PC-3 (cell line): ENCODE data around the gene COA1. TPM values are rescaled to one million over a fixed set of nuclear protein-coding genes. Genes with fewer than 3 reads are reported as not detected.
"Not testable (repeated sequence)": the region's sequence is repeated elsewhere in the genome, so short reads cannot be mapped to it uniquely, and the experiment has no call there.

Experiments
- ATAC-seq: fragments of 200-7000 bp; cut with Tn5 transposase; 2 replicates; pipeline ENCODE4 v1.9.1; 2020; ENCODE audit warnings: mild to moderate bottlenecking, moderate library complexity
- BruUV-seq: library from RNA; stranded (reverse); fragments of 400-500 nt; replicated peaks from 2 replicates; lab custom pipeline; 2021; lab: Mats Ljungman, UMichigan
- CTCF ChIA-PET: fragments of 300-600 bp; sonication (Branson Sonifier 250); formaldehyde crosslinking; loops from one replicate; lab custom pipeline; 2022; ENCODE audit warnings: antibody characterized with exemption; lab: Charles Lee
- POLR2A ChIA-PET: fragments of 300-600 bp; sonication (Branson Sonifier 250); formaldehyde crosslinking; loops from one replicate; lab custom pipeline; 2022; ENCODE audit warnings: antibody characterized with exemption; ENCODE audit not compliant: unreplicated experiment; lab: Charles Lee
- DNase-seq: peaks from one replicate; pipeline ENCODE4 v3.0.0-alpha.2; 2015
- H2AFZ ChIP-seq: fragments of 300-600 bp; sonication (generic); 2 replicates; pipeline ENCODE4 v1.6.0; 2016; ENCODE audit warnings: antibody characterized with exemption, low read length
- H3F3A ChIP-seq: fragments of 300-600 bp; sonication (generic); one replicate; pipeline ENCODE4 v1.6.0; 2017; ENCODE audit warnings: antibody characterized with exemption, low read length, control low read depth, mild to moderate bottlenecking; ENCODE audit not compliant: unreplicated experiment
- H3K27ac ChIP-seq: fragments of 300-600 bp; sonication (generic); 2 replicates; pipeline ENCODE4 v1.5.1; 2016; ENCODE audit warnings: mild to moderate bottlenecking, low read length
- H3K27me3 ChIP-seq: fragments of 300-600 bp; sonication (generic); 2 replicates; pipeline ENCODE4 v1.6.1; 2016; ENCODE audit warnings: low read length, mixed read lengths
- H3K36me3 ChIP-seq: fragments of 300-600 bp; sonication (generic); 2 replicates; pipeline ENCODE4 v1.6.1; 2016; ENCODE audit warnings: low read depth, mixed run types, low read length, mixed read lengths
- H3K4me1 ChIP-seq: fragments of 300-600 bp; sonication (generic); 2 replicates; pipeline ENCODE4 v1.5.1; 2016; ENCODE audit warnings: low read length; ENCODE audit not compliant: insufficient read depth
- H3K4me2 ChIP-seq: fragments of 300-600 bp; sonication (generic); 2 replicates; pipeline ENCODE4 v1.6.0; 2016; ENCODE audit warnings: low read length
- H3K4me3 ChIP-seq: fragments of 300-600 bp; sonication (generic); 2 replicates; pipeline ENCODE4 v1.5.1; 2016; ENCODE audit warnings: mild to moderate bottlenecking, low read length, mixed read lengths
- H3K79me2 ChIP-seq: fragments of 300-600 bp; sonication (generic); 2 replicates; pipeline ENCODE4 v1.6.1; 2017; ENCODE audit warnings: low read length, mixed read lengths
- H3K9ac ChIP-seq: fragments of 300-600 bp; sonication (generic); 2 replicates; pipeline ENCODE4 v1.6.0; 2016; ENCODE audit warnings: mild to moderate bottlenecking, low read length
- H3K9me2 ChIP-seq: fragments of 300-600 bp; sonication (generic); replicated peaks from 2 replicates; pipeline ENCODE4 v1.6.1; 2016; ENCODE audit warnings: mixed run types, low read length, mixed read lengths
- H3K9me3 ChIP-seq: fragments of 300-600 bp; sonication (generic); 2 replicates; pipeline ENCODE4 v1.6.1; 2016; ENCODE audit warnings: low read length, mixed read lengths
- H4K20me1 ChIP-seq: fragments of 300-600 bp; sonication (generic); 2 replicates; pipeline ENCODE4 v1.6.1; 2016; ENCODE audit warnings: low read length, mixed read lengths
- EZH2 ChIP-seq: fragments of 300-600 bp; sonication (generic); IDR thresholded peaks from one replicate; pipeline ENCODE4 v1.6.1; 2017; ENCODE audit warnings: antibody characterized with exemption, mild to moderate bottlenecking, low read length; ENCODE audit not compliant: unreplicated experiment
- EZH2phosphoT487 ChIP-seq: fragments of 300-600 bp; sonication (generic); IDR thresholded peaks from 2 replicates; pipeline ENCODE4 v1.6.1; 2018; ENCODE audit warnings: mild to moderate bottlenecking, antibody characterized with exemption, low read length, borderline replicate concordance
- intact Hi-C: fragments of 100-400 bp; cut with micrococcal nuclease; formaldehyde crosslinking; loops from 2 replicates; pipeline ENCODE4 v1.9.0; 2023
- total RNA-seq: library from RNA; depleted of rRNA; stranded (reverse); fragments of >200 nt; gene quantifications from 2 replicates; pipeline ENCODE4 v1.2.3, GENCODE V29; 2014
- TF ChIP-seq, protein P1 (sequence below): fragments of 300-600 bp; sonication (generic); conservative IDR thresholded peaks from 2 replicates; pipeline ENCODE4 v1.5.1; 2017; ENCODE audit warnings: antibody characterized with exemption, low read depth, mild to moderate bottlenecking, low read length

The COA1 gene
- total RNA-seq, 1 experiment from 2014 or later = 82.0 TPM

DNA sequence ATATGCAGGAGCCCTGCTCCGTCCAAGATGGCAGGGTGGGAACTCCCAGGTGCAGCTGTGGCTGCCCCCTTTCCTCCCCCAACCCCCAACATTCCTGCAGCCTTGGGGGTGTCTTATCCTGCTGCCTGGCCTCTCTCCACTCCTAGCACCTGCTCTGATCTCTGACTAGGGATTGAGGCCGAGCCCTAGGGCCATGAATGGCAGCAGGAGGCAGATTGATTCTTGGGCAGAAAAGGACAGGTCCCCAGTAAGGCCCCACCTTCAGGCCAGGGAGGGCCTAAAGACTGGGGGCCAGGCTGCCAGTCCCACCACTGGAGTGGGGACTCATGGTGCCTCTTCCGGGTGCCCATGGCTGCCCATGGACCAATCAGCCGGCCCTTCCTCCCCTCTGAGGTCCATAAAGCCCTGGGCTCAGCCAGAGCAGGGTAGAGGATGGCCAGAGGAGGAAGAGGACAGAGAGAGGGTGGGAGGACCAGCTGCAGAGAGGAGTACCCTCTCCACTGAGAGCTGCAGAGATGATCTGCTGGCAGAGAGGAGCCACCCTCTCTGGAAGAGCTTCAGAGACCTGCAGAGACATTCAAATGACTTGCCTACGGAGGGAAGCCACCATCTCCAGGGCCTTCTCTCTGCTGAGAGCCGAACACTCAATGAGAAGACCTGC, 8.3 kb upstream of the COA1 start:
- Histone ChIP-seq H3K9me3 (no peaks in the 10 kb centered on the region), H3K9me2 (no peaks in the 10 kb centered on the region), H3K4me2 (no peak overlapping the region), H3K27me3 (no peaks in the 10 kb centered on the region), H2AFZ (no peak overlapping the region), H3K27ac (no peak overlapping the region), H3K9ac (no peak overlapping the region), H3F3A (no peaks in the 10 kb centered on the region), H3K36me3 (no peaks in the 10 kb centered on the region), H3K79me2 (no peaks in the 10 kb centered on the region), H3K4me3 (no peak overlapping the region), H4K20me1 (no peaks in the 10 kb centered on the region), H3K4me1 (no peaks in the 10 kb centered on the region)
- ChIA-PET CTCF (no interaction called here), POLR2A (no interaction called here)
- DNase-seq = no peak
- intact Hi-C loops = no loop called here
- BruUV-seq = no TSS peak
- TF ChIP-seq EZH2 = no peak
- no peak for TF ChIP-seq EZH2phosphoT487
- TF ChIP-seq, protein P1, sequence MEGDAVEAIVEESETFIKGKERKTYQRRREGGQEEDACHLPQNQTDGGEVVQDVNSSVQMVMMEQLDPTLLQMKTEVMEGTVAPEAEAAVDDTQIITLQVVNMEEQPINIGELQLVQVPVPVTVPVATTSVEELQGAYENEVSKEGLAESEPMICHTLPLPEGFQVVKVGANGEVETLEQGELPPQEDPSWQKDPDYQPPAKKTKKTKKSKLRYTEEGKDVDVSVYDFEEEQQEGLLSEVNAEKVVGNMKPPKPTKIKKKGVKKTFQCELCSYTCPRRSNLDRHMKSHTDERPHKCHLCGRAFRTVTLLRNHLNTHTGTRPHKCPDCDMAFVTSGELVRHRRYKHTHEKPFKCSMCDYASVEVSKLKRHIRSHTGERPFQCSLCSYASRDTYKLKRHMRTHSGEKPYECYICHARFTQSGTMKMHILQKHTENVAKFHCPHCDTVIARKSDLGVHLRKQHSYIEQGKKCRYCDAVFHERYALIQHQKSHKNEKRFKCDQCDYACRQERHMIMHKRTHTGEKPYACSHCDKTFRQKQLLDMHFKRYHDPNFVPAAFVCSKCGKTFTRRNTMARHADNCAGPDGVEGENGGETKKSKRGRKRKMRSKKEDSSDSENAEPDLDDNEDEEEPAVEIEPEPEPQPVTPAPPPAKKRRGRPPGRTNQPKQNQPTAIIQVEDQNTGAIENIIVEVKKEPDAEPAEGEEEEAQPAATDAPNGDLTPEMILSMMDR = no peak
- no peak for ATAC-seq

DNA sequence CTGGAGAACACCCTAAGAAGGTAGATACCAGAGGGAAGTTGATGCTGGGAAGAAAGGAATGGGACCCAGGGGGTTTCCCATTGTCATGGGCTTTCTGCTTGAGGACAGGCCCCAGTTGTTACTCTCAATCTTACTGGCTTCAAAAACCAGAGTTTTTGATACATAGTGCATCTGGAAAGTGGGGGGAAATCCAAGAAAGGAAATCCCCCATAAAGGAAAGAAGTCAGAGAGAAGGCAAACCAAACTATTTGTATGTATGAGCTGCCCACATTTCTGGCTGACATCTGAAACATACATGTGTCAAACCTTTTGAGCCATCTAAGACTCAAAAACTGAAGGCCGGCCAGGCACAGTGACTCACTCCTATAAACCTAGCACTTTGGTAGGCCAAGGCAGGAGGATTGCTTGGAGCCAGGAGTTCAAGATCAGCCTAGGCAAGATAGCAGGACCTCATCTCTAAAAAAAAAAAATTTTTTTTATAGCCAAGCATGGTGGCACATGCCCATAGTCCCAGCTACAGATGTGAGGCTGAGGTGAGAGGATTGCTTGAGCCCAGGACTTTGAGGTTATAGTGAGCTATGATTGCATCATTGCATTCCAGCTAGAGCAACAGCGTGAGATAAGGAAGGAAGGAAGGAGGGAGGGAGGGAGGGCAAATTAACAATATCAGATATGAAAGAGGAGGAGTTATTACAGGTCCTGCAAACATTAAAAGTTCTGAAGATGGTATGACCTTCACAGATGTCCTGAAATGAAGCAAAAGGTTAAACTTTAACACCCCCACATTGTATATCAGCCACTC, 6.7 kb upstream of the COA1 start:
- no peaks in the 10 kb centered on the region for H3K4me1 ChIP-seq
- H3K27ac ChIP-seq = no peak overlapping the region
- no peaks in the 10 kb centered on the region for H4K20me1 ChIP-seq
- H3K36me3 ChIP-seq = no peaks in the 10 kb centered on the region
- H3K9ac ChIP-seq = no peak overlapping the region
- intact Hi-C loops = no loop called here
- no TSS peak for BruUV-seq
- POLR2A ChIA-PET = no interaction called here
- H3K27me3 ChIP-seq = no peaks in the 10 kb centered on the region
- H3K9me2 ChIP-seq = no peaks in the 10 kb centered on the region
- no peaks in the 10 kb centered on the region for H3F3A ChIP-seq
- no peaks in the 10 kb centered on the region for H3K79me2 ChIP-seq
- DNase-seq (no peak), ATAC-seq (no peak)
- H3K9me3 ChIP-seq = no peaks in the 10 kb centered on the region
- no peak overlapping the region for H3K4me2 ChIP-seq
- CTCF ChIA-PET = interaction anchor here (0.6 kb wide), 1 partner anchor 115 kb away, joined by 3 read pairs; no protein-coding TSS in a partner anchor
- no peak overlapping the region for H2AFZ ChIP-seq
- H3K4me3 ChIP-seq = no peak overlapping the region
- TF ChIP-seq EZH2phosphoT487 = no peak
- TF ChIP-seq EZH2 = no peak

DNA sequence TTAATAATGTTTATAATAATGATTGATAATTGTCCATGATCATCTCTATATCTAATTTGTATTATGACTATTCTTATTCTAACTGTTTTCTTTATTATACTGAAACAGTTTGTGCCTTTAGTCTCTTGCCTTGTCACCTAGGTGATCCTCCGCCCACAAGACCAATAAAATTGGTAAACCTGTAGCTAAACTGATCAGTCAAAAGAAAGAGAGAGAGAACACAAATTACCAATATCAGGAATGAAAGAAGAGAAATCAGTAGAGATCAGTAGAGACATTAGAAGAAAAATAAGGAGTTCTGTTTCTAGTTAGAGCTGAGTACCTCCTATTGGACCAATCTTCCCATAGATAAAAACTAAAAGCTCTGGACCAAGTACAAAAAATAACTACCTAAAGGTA, 6.1 kb upstream of the COA1 start:
- TF ChIP-seq EZH2phosphoT487 (no peak), EZH2 (no peak)
- TF ChIP-seq, protein P1 = no peak
- ChIA-PET CTCF (interaction anchor here (0.6 kb wide), 1 partner anchor 114 kb away, joined by 3 read pairs; no protein-coding TSS in a partner anchor), POLR2A (no interaction called here)
- no peaks in the 10 kb centered on the region for H3K27me3 ChIP-seq
- no peaks in the 10 kb centered on the region for H3K79me2 ChIP-seq
- intact Hi-C loops = no loop called here
- H2AFZ ChIP-seq = no peak overlapping the region
- no peaks in the 10 kb centered on the region for H3K9me3 ChIP-seq
- no peaks in the 10 kb centered on the region for H3K9me2 ChIP-seq
- no peaks in the 10 kb centered on the region for H3F3A ChIP-seq
- no peaks in the 10 kb centered on the region for H3K36me3 ChIP-seq
- no peak overlapping the region for H3K27ac ChIP-seq
- no peak for DNase-seq
- H3K4me1 ChIP-seq = 0 out of 2 replicates have a peak, but pooled peaks cover 2% of the 10 kb centered on the region
- no peak for ATAC-seq
- H4K20me1 ChIP-seq = no peaks in the 10 kb centered on the region
- H3K9ac ChIP-seq = no peak overlapping the region
- H3K4me2 ChIP-seq = no peak overlapping the region
- H3K4me3 ChIP-seq = no peak overlapping the region
- BruUV-seq = no TSS peak

DNA sequence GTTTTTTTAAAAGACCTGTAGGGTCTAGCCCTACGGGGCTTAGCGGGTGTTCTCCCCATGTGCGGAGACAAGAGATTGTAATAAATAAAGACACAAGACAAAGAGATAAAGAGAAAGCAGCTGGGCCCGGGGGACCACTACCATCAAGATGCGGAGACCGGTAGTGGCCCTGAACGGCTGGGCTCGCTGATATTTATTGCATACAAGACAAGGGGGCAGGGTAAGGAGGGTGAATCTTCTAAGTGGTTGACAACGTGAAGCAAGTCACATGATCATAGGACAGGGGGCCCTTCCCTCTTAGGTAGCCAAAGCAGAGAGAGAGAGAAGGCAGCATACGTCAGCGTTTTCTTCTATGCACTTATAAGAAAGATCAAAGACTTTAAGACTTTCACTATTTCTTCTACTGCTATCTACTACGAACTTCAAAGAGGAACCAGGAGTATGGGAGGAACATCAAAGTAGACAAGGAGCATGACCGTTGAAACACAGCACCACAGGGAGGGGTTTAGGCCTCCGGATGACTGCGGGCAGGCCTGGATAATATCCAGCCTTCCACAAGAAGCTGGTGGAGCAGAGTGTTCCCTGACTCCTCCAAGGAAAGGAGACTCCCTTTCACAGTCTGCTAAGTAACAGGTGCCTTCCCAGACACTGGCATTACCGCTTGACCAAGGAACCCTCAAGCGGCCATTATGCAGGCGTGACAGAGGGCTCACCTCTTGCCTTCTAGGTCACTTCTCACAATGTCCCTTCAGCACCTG, 5.4 kb upstream of the COA1 start:
- H3K9ac ChIP-seq, intact Hi-C loops, H3K27ac ChIP-seq, BruUV-seq, H3K36me3 ChIP-seq, H3K27me3 ChIP-seq, CTCF ChIA-PET, H3K4me3 ChIP-seq, H3F3A ChIP-seq, H3K4me2 ChIP-seq, H2AFZ ChIP-seq, H3K9me2 ChIP-seq, DNase-seq, H3K4me1 ChIP-seq, H3K79me2 ChIP-seq, POLR2A ChIA-PET, H3K9me3 ChIP-seq, H4K20me1 ChIP-seq, ATAC-seq: not testable (repeated sequence)
